NAMALWA (cell line): ENCODE data around the gene RASGRF2.

ENCODE experiments used
- DNase-seq: peaks from one replicate; pipeline ENCODE4 v3.0.0-alpha.2; 2015; ENCODE audit warnings: low spot score

The RASGRF2 gene, protein sequence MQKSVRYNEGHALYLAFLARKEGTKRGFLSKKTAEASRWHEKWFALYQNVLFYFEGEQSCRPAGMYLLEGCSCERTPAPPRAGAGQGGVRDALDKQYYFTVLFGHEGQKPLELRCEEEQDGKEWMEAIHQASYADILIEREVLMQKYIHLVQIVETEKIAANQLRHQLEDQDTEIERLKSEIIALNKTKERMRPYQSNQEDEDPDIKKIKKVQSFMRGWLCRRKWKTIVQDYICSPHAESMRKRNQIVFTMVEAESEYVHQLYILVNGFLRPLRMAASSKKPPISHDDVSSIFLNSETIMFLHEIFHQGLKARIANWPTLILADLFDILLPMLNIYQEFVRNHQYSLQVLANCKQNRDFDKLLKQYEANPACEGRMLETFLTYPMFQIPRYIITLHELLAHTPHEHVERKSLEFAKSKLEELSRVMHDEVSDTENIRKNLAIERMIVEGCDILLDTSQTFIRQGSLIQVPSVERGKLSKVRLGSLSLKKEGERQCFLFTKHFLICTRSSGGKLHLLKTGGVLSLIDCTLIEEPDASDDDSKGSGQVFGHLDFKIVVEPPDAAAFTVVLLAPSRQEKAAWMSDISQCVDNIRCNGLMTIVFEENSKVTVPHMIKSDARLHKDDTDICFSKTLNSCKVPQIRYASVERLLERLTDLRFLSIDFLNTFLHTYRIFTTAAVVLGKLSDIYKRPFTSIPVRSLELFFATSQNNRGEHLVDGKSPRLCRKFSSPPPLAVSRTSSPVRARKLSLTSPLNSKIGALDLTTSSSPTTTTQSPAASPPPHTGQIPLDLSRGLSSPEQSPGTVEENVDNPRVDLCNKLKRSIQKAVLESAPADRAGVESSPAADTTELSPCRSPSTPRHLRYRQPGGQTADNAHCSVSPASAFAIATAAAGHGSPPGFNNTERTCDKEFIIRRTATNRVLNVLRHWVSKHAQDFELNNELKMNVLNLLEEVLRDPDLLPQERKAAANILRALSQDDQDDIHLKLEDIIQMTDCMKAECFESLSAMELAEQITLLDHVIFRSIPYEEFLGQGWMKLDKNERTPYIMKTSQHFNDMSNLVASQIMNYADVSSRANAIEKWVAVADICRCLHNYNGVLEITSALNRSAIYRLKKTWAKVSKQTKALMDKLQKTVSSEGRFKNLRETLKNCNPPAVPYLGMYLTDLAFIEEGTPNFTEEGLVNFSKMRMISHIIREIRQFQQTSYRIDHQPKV (N-terminal part only)

DNA sequence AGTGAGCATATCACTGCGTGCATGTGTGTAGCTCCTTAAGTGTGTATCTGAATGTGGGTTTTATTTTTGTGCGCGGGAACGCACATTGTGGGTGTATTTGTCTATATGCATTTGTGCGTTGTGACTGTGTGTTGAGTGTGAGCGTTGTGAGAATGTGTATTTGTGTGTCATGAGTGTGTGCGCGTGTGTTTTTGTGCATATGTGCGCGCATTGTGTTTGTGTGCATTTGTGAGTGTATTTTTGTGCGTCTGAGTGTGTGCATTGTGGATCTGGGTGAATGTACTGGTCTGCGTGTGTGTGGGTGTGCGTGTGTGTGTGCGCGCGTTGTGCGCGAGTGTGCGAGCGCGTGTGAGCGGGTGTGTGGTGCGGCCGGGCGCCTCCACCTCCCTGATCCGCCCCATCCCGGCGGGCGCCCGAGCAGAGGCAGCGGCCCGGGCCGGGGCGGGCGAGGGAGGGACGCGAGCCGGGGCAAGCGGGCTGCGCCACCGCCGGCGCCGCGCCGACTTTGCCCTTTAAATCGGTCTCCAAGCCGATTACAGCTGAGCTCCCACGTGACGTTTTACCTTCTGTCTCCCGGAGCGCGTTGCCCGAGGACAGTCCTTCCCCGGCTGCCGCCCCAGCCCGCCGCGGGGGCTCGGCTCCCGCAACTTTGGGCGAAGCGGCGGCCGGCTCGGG, at the start of gene RASGRF2:
Gene RASGRF2 (plus strand): TSS at position 596 of the 675 bp plus-strand sequence. CDS start 376 bp downstream, outside the sequence.
- DNase-seq: no peak

DNA sequence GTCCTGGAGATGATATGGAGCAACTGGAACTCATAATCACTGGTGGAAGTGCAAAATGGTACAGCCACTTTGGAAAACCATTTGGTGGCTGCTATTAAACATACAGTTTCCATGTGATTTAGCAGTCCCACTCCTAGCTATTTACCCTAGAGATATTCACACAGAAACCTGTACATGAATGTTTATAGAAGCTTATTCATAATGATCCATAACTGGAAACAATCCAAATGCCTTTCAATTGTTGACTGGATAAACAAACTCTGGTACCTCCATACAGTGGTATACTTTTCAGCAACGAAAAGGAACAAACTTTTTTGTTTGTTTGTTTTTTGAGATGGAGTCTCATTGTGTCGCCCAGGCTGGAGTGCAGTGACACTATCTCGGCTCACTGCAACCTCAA, 47.7 kb upstream of the RASGRF2 start:
- no peak for DNase-seq

DNA sequence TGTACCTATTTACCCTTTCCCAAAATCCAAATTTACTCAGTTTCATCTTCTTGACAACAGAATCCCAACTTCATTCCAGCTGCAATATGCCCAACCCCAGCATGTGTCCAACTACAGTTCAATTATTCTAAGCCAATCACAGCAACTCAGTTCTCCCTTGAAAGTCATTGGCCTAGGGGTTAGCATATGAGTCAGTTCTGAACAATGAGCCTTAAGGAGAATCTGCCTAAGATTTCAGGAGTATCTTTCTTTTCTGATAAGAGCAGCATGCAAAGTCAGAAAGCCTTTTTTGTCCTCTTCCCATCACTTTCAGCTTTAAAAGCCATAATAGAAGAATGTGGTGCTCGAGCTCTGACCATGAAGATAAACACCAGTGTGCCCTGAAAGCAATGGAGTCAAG, 44.4 kb upstream of the RASGRF2 start:
- DNase-seq: no peak

DNA sequence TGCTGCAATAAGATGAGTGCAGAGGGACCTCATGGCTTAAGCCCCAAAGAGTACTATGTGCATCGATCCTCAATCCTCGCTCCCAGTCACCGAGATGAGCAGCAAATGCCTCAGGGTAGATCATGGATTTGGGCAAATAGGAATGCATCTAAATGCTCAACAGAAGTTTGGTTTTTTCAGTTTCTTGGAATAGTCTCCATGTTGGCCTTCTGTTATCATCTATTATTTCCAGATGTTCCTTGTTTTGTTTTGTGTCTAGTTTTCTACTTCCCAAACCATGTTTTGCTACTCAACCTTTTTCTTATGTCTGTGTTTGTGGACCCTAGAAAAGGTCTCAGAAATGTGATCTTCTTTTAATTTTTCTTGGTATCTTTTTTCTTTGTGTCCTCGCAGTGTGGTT, 43.5 kb upstream of the RASGRF2 start:
- DNase-seq: no peak

DNA sequence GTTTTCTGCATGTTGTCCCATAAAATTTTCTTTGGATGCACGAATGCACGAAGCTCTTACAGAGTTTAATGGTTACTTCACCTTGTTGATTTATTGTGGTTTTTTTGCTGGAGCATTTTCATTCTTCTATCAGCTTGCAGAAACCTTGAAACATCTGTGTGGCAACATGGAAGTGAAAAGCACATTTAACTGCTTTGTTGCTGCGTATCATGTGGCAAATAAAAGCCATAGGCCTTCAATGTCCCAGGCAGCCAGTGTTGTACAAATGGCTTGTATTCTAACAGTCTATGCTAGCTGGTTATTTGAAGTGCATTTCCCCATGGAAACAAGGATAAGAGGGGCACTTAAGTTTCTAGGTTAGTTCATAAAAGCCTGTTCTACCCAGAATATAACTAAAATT, 42.5 kb upstream of the RASGRF2 start:
- DNase-seq: no peak

DNA sequence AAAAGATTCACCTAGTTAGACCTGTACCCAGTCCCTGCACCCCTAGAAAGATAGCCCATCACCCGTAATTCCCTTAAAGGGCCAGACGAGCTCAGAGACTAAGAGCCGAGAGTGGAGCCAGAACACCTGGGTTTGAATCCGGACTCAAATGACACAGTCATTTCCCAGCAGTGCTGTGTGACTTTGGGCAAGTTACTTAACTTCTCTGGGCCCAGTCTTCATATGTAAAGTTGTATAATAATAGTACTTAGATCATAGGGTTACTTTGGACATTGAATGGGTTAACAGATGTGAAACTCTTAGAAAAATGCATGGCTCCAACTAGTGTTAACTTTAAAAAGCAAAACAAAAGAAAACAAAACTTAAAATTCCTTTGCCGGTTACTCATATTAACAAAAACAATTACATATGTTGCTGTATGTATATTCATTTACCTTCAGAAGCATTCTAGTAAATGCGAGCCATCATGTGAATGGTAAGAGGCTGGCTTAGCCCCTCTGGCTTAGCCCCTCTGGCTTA, 40.4 kb upstream of the RASGRF2 start:
- no peak for DNase-seq

DNA sequence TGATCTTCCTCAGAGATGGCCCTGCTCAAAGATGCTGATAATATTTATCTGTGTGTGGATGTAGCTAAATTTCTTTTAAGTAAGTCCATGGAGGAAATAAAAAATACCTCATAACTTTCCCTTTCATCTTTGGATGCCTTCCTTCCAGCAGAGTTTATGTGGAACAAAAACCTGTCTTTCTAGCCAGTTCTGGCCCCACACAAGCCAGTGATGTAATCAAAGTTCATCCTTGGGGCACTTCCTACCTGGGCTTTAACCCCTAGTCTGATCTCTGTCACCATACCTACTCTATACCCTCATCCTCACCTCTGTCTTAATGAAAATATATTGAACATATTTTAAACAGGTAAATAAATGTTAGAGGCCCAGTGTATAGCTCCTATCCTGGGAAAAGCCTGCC, 39.8 kb upstream of the RASGRF2 start:
- DNase-seq: no peak

DNA sequence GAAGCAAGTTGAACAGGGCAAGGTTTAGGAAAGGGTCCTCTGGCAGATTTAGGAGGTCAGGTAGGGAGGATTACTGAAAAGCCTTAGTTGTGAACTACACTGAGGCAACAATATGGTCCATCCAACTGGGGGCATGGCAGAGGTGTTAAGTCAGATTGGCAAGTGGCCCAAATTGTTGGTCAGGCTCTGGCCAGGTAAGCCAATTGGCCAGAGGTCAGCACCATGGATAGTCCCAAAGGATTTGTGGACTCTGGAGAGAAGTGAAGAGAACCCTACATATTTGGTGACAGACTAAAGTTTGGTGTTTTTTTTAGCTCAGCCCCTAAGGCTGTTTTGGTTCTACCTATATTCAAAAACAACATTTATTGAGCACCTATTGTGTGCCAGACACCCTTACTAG, 39.1 kb upstream of the RASGRF2 start:
- DNase-seq: no peak

DNA sequence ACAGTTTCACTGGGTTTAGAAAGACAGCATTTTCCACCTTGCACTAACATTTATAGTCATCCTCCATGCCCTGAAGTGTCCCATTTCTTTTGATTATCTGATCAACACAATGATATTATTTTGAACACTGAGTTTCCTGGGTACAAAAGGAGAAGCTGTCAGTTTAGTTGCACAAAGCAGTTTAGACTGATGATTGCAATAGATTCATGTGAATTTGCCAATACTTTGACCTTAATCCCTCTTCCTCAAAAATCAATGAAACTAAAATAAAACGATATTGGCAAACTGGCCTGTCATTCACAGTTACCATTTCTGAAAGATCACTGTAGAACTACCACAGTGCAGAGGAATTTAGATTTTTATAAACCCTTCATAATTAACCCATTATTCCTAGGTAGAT, 34.2 kb upstream of the RASGRF2 start:
- DNase-seq: no peak

DNA sequence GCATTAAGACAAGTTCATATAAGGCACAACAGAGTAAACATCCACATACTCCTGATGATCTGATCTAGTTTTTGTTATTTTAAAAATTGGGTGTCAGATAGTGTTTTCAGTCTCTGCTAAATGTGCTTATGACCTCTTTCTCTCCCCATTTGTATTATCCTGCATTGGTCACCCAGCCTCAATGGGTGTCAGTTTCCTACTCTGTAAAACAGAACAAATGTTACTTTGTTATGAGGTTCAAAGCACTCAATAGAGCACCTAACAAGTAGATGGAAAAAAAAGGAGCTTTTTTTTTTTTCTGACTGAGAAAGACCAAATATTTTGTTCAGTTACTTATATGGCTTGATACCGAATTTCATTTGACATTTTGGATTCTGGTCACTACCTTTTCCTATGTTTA, 33.6 kb upstream of the RASGRF2 start:
- no peak for DNase-seq

DNA sequence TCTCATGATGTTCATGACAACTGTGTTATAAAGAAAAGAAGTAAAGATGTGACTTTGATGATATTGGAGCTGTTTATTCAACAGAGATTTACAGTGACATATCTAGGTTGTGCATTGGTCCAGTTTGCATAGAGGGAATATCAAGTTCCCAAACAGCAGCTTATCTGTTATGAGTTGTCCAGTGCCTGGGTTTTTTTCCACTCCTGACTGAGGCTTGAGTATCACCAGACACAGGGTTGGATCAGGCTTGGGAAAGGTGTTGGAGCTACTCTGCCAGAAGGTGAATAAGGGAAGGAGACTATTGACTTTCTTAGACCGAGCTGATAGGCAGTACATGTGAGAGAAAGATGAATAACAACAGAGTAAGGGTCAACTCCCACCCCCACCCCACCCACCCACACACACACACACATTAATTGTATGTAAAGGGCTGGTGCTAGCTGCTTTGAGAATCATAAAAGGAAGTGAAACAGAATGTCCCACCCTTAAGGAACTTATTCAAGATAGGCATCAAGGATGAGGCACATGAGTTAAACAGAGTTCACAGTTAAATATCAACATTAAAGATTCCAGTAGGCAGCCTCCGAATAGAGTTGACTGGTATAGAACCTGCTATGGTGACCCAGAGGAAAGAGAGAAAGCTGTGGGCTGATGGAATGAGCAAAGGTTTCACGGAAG, 33.0 kb upstream of the RASGRF2 start:
- no peak for DNase-seq

DNA sequence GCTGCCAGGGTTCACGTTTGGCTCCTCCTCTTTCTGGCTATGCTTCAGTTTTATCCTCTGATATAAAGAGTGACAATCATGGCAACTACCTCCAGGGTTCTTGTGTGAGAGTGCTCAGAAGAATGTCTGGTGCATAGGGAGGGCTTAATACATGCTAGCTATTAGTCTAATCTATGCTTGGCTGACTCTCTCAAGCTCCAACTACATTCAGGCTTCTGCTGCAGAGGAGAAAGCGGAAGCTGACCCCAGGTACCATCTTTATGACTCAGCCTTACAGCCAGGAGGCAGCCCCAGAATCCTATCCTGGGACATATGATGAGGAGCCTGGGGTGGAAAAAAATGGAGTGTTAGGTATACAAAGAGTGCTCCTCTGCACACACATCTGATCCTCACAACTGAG, 32.1 kb upstream of the RASGRF2 start:
- DNase-seq: no peak

DNA sequence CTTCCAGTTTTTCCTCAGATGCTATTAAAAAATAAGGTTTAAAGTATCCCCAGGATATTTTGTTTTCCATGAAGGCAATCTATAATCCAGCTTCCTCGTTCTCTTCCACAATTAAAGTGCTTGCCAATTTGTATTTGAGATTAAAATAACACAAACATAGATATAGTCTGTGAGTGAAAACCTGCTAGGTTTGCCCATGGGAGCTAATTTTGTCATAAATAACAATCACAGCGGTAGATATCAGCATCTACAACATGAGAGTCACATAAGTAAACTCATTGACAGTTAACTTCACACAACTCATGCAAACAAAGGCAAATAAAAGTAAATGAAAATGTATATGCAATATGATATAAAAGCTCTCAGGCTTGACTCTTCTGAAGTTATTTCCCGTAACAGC, 29.2 kb upstream of the RASGRF2 start:
- no peak for DNase-seq

DNA sequence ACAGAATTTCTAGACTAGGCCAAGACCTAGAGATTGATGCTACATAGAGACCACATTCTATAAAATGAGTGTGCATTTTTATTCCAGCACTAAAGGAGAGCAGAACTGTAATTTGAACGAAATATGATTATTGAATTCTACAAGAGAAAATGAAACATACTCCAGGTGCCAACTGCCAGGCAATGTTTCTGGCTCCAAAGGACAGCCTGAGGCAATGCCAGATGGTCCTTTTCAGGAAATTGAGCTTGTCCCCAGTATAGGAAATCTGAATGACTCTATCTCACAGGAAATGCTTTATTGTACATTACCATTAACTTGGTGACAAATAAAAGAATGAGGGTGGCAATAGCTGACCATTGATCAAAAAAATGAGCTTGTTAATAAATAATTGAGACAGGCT, 28.8 kb upstream of the RASGRF2 start:
- DNase-seq: no peak

DNA sequence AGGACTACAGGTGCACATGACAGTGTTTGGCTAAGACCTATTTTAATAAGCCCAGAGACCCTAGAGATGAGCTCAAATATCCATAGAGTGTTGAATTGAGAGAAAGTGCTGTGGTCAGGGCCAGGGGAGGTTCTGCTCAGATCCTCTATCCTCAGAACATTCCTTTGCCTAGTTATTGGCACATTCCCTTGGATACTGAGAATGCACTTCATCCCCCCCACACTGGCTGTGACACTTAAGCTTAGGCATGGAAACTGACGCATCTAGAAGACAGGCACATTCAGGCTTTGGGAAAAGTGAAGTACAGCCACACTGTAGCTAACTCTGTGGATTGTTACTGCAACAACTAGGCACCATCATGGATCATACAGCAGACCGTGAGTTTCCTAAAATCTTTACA, 27.1 kb upstream of the RASGRF2 start:
- DNase-seq: no peak

DNA sequence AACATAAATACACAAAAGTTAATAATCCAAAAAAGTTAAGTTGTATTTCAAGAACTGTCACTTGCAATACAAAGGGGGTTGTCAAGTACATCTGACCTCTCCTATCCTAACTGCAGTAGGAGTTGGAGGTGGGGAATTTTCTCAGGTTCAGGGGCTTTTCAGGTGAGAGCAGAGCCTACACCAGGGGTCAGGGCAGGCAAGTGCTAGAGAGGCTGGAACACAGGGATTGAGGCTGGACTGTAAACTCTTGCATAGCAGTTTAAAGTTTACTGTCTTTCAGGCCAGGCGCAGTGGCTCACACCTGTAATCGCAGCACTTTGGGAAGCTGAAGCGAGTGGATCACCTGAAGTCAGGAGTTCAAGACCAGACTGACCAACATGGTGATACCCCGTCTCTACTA, 25.4 kb upstream of the RASGRF2 start:
- DNase-seq: no peak

DNA sequence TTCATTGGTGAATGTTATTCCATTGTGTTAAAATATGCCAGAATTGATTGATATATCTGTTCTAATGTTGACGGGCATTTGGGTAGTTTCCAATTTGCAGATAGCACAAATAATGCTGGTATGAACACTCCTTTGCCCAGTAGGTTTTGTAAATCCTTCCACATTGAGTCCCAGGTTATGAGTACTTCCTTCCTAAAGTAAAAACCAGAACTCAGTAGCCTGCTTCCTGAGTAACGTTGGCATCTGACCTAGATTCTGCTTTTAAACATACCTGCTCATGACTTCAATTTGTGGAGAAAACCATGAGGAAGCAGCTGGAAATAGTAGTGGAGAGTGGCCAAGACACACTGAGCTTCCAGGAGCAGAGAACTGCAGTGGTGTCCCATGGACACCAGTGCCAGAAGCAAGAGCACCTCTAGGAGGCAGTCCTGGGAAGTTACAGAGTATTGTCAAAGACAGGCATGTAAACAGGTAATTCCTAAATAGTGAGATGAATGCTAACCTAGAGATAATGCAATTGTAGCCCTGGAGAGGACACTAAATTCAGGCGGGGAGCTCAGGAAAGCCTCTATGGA, 24.3 kb upstream of the RASGRF2 start:
- no peak for DNase-seq

DNA sequence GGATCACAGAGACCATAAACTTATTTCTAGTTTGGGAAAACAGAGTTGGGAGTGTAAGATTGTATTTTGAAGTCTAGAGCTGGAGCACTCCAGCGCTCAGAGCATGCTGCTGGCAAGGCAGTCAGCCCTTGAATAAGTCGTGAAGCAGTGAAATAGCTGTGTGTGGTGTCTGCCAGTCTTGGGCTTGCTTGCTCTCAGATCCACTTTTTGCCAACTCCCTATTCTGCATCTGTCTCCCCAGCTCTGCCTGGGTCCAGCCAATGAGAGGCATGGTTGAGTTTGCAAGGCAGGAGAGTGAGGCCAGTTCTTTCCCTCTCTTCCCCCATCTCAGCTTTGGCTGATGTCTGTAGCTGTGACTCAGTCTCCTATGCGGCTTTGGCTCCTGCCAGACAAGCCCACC, 23.3 kb upstream of the RASGRF2 start:
- DNase-seq: no peak

DNA sequence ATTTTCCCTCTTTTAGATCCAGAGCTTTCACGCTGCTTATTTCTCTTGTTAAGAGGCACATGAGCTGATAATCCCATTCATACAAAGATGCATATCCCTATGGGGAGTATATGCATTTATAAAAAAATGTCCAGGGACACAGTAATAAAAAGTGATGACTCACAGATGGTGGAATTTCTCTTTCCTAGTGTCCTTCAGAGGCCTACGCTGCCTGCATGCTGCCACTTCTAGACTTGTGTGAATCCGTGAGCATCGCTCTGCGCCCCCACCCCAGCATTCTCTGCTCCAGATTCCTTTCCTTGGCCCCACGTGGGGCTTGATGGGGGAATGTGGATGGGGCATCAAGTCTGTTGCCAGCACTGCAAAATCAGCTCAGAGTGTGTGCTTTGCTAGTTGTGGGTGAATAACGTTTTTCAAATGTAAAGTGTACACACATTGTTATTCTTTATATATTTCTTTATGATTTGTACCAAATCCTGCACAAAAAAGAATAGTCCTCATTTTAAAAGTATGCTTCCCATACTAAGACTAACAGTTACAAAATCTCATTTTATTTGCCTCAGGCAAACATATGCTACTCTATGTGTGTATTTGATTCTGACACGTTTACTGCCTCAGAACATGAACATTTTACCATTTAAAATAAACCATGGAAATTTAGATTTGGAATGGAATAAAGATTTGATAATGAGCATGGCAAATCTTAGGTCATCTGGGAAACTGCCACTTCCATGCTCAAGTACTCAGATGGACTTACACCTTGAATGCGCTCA, 22.4 kb upstream of the RASGRF2 start:
- DNase-seq: no peak

DNA sequence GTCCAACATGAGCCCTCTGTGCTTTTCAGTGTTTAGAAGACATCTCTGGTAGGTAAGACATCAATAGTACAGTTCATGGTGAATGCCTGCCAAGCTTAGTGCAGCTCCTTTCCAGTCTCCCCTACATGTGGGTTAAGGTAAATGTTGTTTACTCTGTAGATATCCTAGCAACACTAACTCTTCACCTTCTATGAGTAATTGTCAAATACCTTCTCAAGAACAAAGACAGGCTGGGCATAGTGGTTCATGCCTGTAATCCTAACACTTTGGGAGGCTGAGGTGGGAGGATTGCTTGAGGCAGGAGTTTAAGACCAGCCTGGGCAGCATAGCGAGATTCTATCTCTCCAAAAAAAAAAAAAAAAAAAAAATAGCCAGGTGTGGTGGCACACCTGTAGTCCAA, 18.7 kb upstream of the RASGRF2 start:
- DNase-seq: no peak
